ENCODE data around the gene SNX13.

The SNX13 gene, protein sequence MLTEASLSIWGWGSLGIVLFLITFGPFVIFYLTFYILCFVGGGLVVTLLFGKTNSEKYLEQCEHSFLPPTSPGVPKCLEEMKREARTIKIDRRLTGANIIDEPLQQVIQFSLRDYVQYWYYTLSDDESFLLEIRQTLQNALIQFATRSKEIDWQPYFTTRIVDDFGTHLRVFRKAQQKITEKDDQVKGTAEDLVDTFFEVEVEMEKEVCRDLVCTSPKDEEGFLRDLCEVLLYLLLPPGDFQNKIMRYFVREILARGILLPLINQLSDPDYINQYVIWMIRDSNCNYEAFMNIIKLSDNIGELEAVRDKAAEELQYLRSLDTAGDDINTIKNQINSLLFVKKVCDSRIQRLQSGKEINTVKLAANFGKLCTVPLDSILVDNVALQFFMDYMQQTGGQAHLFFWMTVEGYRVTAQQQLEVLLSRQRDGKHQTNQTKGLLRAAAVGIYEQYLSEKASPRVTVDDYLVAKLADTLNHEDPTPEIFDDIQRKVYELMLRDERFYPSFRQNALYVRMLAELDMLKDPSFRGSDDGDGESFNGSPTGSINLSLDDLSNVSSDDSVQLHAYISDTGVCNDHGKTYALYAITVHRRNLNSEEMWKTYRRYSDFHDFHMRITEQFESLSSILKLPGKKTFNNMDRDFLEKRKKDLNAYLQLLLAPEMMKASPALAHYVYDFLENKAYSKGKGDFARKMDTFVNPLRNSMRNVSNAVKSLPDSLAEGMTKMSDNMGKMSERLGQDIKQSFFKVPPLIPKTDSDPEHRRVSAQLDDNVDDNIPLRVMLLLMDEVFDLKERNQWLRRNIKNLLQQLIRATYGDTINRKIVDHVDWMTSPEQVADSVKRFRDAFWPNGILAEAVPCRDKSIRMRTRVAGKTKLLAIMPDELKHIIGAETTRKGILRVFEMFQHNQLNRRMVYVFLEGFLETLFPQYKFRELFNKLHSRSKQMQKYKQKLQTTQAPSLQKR

GRCh38 chr7:17940302-17940883 lies at the start of gene SNX13:
TSS of gene SNX13 (minus strand) at chr7:17940494. CDS start at chr7:17940295, 199 bp downstream.
- peak; percentile 90 for DNase-seq

- DNase-seq: no peak
These were observed 49.3 kb upstream of the SNX13 start for GRCh38 chr7:17989546-17989945.

- no peak for DNase-seq
These were observed 48.6 kb upstream of the SNX13 start for GRCh38 chr7:17988858-17989257.

- no peak for DNase-seq
These were observed 47.8 kb upstream of the SNX13 start for GRCh38 chr7:17988141-17988540.

DNA sequence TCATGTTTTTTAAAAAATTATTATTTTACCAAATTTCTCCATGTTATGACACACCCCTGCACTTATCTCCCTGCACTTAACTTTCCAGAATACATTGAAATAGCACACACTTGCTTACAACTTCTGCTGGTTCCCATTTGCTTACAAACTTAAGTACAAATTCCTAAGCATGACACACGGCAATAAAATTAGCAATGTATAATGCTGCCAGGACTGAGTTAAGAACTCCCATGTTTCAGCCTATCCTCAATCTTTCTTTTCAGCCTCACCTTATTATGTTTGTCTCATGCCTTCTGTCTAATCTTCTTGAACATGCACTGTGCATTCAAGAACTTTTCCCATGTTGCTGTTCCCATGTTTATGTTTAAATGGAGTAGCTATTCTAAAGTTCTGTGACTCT lies 46.6 kb upstream of the SNX13 start:
- DNase-seq: no peak

DNA sequence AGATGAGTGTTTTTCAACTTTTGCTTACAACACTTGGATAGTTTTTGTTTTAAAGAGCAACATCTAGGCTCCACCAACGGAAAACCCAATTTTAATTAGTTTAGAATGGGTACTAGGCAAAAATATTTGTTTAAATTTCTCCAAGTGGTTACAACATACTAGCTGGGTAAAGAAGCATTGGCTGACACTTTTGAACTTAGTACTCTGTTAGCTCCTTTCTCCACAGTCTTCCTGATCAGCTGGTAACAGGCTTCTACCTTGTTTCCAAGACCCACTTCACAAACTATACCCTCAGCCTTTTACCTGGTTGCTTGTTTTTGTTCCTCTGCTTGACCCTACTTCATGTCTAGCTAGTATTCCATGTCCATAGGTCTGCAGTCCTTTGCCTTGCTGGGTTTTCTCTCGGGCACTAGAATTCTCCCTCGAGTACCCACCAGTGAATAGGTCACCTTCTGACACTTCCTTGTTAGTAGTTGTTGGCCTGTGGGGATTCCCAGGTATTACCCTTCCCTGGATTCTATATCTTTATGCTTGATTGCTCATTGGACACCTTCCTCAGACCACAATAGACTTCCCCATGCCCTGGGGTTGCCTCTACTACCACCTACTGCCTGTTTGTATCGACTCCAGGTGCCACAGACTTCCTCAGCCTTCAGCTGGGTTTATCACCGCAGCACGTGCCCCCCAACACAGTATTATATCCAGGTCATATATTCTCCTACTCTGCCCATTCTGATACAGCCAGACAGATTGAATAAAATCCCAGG lies 45.4 kb upstream of the SNX13 start:
- DNase-seq: no peak

- DNase-seq: no peak
These were observed 44.0 kb upstream of the SNX13 start for GRCh38 chr7:17984288-17984687.

DNA sequence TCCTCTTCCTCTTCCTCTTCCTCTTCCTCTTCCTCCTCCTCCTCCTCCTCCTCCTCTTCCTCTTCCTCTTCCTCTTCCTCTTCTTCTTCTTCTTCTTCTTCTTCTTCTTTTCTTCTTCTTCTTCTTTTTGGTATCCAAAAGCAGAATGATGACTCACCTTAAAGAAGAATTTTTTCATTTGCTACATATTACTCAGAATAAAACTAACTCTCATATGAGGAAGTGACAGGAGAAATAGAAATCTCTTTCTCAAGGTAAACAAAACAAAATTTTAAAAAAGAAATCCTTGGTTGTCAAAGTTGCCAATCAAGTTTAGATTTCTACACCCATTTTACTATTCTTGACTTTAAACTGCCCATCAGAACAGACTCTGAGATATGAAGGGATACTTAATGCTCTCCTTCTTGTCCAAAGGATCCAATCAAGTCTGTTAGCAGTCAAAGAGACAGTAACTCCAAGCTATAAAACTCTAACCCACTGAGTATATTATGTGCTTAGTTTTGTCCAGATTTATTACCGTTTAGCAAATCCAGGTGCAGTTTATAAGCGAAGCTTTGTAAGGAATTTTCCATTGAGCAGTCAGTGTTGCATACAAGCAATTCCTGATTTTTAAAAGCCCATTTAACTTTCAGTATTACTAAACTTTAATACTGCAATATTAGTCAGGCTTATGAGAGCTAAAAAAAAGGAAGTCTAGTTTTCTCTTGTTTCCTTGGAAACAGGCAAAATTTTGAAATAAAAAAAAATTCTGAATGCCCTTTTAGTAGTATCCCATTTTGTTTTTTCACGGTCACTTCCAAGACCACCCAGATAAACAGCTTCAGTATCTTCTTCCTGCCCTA lies 43.1 kb upstream of the SNX13 start:
- DNase-seq: no peak

DNA sequence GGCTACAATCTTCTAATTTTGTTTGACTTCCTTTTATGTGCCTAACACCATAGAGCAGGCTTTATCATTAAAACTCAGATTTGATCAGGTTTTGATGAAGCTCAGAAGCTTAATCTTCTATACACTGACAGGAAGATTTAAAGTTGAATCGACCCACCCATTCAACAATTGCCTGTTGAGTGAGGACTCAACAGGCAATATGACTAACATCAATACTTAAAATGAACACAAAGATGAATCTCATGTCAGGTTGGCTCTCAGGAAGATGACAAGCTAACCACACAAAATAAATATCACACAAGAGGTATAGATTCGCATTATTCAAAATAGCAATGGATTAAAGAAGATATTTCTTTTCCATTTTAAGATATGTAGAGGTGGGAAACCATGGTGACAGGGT lies 36.7 kb upstream of the SNX13 start:
- no peak for DNase-seq

- DNase-seq: no peak
These were observed 31.1 kb upstream of the SNX13 start for GRCh38 chr7:17971411-17971810.

- DNase-seq: no peak
These were observed 28.8 kb upstream of the SNX13 start for GRCh38 chr7:17968791-17969715.

DNA sequence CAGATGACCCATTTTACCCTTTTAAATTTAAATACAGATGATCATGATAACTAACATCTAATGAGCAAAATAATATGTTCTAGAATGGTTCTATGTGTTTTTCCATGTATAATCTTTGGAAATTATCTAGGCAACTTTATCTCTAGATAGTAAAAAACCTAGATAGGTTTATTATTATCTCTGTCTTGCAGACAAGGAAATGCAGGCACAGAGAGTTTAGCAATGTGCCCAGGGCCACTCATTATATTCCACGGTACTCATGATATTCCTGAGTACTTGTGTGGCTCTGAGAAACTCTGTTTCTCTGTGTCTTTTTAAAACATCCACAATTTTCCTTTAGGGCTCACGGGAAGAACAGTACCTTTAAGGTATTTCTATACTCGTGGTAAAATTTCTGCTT lies 26.4 kb upstream of the SNX13 start:
- DNase-seq: no peak

DNA sequence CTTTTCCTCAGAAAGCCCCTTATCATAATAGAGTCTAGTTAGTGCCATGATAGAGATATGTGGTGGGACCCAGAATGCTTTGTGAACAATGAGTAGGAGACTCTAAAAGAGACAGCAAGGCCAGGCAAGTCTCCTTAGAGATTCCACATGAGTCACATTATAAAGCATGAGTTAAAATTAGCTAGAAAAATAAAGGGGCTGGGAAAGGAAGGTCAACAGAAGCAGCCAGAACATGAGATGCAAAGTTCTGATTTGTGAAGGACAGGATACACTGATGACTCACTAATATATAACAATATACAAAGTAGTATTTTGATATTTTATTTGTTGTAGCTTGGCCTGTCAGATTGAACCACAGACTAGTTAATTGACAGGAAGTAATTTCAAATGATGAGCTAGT lies 25.3 kb upstream of the SNX13 start:
- DNase-seq: no peak

DNA sequence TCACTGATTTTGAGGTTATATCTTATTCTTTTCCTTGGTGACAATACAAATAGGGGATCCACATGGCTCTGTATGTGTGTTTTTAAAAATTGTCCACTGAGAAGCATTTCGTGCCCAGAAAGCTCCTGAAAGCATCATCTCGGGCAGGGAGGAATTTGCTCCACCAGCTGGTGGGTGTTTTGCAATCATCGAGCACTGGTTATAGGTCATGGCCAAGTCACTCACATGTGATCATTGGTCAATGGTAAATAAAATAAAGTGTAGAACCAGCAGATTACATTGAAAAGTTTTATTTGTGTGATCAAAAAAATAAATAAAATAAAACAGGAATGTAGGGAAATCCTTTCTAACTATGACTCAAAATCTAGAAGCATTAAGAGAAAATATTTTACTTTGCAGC lies 23.0 kb upstream of the SNX13 start:
- DNase-seq: no peak

DNA sequence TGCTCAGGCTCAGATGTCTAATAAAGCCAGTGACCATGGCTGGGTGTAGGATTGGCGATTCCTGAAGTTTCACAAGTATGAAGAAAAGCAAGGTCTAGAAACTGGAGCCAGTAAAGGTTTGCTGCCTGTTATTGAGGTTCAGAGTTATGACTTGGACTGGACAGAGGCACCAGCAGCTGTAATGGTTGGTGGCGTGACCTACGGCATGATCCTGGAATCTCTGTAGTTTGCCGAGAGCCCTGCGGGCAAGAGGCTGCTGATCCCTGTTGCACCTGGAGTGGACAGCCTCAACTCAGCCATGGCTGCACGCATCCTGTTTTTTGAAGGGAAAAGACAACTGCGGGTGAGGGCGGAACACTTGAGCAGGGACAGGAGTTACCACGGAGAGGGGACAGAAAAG lies 22.4 kb upstream of the SNX13 start:
- DNase-seq: no peak

DNA sequence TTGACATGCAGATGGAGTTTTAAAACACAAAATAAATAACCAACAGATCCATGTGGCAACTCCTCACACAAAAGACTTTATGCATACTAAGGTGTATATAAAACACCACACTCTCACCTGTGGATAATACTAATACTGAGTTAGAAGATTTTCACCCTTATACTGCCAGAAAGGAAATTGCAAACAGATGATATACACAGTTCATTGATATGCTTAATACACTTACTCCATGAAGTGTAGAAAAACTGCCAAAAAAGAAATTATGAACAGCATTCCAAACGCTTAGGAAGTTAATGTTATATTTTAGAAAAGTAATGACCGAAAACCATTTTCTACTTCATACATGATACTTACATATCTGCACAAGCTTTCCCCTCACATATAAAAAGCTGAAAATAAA lies 17.6 kb upstream of the SNX13 start:
- DNase-seq: no peak

GRCh38 chr7:17952387-17952786 lies 12.1 kb upstream of the SNX13 start:
- DNase-seq: peak; percentile 10

- no peak for DNase-seq
These were observed 11.5 kb upstream of the SNX13 start for GRCh38 chr7:17951742-17952254.

DNA sequence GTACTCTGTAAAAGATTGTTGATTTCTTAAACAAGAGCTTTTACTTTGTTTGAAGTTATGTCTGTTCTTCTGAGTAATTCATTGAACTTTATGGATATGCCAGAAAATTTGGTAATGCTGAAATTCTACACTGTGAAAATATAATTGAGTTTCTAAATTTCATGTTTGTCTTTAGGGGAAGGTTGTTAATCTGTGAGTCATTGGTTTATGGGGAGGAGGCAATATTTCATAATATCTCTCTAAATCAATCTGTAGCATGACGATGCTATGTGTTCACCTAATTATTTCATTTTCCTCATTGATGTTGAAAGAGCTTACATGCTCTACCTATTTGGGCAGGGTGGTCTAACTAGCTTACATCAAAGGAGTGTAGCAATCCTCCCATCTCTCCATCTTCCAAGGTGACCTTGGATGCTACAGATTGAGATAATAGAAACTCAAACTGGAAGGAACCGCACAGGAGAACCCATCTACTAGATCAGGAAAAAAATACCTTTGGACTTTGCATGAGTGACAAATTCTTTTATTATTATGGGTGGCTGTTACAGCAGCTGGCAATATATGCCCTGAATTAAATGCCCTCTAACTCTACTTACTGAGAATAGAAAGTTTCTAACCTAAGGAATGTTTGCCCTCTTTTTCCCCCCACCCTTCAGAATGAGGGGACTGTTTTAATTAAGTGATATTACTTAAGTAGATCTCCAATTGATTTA lies 8.4 kb upstream of the SNX13 start:
- DNase-seq: no peak

- no peak for DNase-seq
These were observed 7.3 kb upstream of the SNX13 start for GRCh38 chr7:17947620-17948019.

All from CD4-positive, alpha-beta T cell treated with Interleukin-17A for 1 hour (primary cell).